ENCODE data around the gene MED1. TPM values are rescaled to one million over a fixed set of nuclear protein-coding genes. Genes with fewer than 3 reads are reported as not detected.
"Not testable (repeated sequence)": the region's sequence is repeated elsewhere in the genome, so short reads cannot be mapped to it uniquely, and the experiment has no call there.

The MED1 gene
- total RNA-seq, 1 donor: 31.1 TPM

DNA sequence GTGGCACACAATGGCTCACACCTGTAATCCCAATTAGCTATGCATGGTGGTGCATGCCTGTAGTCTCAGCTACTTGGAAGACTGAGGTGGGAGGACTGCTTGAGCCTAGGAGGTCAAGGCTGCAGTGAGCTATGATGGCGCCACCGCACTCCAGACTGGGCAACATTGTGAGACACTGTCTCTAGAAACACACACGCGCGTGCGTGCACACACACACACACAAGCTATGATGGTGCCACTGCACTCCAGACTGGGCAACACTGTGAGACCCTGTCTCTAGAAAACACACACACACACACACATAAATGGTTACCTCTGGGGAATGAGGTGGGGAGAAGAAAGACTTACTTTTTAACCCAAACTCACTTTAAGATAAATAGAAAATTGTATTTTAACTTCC lies 66.0 kb downstream of the MED1 start:
- H3K4me3 ChIP-seq (ENCODE audit: low read depth, low read length): no peak overlapping the region
- no peak for DNase-seq (ENCODE audit: low read depth)
- TF ChIP-seq, protein P1, sequence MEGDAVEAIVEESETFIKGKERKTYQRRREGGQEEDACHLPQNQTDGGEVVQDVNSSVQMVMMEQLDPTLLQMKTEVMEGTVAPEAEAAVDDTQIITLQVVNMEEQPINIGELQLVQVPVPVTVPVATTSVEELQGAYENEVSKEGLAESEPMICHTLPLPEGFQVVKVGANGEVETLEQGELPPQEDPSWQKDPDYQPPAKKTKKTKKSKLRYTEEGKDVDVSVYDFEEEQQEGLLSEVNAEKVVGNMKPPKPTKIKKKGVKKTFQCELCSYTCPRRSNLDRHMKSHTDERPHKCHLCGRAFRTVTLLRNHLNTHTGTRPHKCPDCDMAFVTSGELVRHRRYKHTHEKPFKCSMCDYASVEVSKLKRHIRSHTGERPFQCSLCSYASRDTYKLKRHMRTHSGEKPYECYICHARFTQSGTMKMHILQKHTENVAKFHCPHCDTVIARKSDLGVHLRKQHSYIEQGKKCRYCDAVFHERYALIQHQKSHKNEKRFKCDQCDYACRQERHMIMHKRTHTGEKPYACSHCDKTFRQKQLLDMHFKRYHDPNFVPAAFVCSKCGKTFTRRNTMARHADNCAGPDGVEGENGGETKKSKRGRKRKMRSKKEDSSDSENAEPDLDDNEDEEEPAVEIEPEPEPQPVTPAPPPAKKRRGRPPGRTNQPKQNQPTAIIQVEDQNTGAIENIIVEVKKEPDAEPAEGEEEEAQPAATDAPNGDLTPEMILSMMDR (IDR thresholded peaks at IDR 0.05; ENCODE audit: insufficient read depth, low read depth, low read length): no peak

DNA sequence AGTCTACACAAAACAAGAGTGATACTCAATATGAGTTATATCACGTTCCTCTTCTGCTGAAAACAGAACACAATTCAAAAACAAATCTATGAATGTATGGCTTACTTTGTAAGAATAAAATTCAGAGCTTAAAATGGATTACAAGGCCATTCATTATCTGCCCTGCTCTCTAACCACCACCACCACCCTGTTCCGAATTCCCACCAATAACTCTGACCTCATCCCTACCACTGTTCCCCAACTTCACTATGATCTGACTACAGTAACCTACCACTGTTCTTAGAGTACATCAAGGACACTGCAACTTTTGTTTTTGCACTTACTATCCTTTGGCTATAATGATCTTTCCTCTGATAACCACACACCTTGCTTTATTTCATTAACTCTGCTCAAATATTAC lies 70.9 kb downstream of the MED1 start:
- no peak overlapping the region for H3K4me3 ChIP-seq (ENCODE audit: low read depth, low read length)
- TF ChIP-seq, protein P1 (IDR thresholded peaks at IDR 0.05; ENCODE audit: insufficient read depth, low read depth, low read length): no peak

DNA sequence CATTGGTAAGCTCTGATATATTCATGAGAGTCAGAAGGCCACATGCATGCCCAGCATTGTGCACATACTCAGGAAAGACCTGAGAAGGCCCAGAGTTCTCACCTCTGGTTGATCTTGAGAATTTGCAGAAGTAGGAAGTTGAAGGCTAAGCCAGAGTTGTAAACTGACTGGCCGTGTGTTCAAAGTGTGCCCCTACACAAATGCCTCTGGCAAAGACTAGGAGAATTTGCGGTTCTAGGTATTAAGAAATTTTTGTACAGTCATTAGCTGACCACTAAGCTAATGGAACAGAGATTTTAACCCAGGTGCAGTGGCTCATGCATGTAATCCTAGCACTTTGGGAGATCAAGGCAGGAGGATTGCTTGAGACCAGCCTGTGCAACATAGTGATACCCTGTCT lies 74.6 kb downstream of the MED1 start:
- TF ChIP-seq, protein P1 (IDR thresholded peaks at IDR 0.05; ENCODE audit: insufficient read depth, low read depth, low read length): no peak
- DNase-seq (ENCODE audit: low read depth): peak; percentile 30
- H3K4me3 ChIP-seq (ENCODE audit: low read depth, low read length): no peak overlapping the region

More for the DNA sequence above, 70.9 kb downstream of the MED1 start:
- no peak for DNase-seq (ENCODE audit: low read depth)

DNA sequence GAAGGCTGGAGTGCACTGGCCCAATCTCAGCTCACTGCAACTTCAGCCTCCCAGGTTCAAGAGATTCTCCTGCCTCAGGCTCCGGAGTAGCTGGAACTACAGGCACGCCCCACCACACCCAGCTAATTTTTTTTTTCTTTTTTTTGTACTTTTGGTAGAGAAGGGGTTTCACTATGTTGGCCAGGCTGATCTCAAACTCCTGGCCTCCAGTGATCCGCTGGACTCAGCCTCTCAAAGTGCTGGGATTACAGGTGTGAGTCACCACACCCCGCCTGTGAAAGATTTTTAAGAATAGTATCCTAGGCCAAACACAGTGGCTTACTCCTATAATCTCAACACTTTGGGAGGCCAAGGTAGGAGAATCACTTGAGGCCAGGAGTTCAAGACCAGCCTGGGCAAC lies 83.3 kb downstream of the MED1 start:
- H3K4me3 ChIP-seq (ENCODE audit: low read depth, low read length): not testable (repeated sequence)

DNA sequence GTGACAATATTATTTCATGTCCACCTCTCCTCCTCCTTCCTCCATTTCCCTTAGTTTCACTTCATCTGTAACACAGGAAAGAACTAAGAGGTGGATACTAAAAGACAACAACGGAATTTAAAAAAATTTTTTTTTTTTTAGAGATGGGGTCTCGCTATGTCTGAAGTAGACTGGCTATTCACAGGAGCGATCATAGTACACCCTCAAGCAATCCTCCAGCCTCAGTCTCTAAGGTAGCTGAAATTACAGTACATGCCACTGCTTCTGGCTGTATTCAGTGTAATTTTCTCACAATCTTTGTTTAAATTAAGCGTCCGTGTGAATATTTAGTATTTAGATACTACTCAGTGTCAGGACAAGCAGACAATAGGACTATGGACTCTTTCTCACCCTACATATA lies 85.2 kb downstream of the MED1 start:
- no peak overlapping the region for H3K4me3 ChIP-seq (ENCODE audit: low read depth, low read length)
- TF ChIP-seq, protein P1 (IDR thresholded peaks at IDR 0.05; ENCODE audit: insufficient read depth, low read depth, low read length): no peak

More for the DNA sequence above, 83.3 kb downstream of the MED1 start:
- DNase-seq (ENCODE audit: low read depth): not testable (repeated sequence)

DNA sequence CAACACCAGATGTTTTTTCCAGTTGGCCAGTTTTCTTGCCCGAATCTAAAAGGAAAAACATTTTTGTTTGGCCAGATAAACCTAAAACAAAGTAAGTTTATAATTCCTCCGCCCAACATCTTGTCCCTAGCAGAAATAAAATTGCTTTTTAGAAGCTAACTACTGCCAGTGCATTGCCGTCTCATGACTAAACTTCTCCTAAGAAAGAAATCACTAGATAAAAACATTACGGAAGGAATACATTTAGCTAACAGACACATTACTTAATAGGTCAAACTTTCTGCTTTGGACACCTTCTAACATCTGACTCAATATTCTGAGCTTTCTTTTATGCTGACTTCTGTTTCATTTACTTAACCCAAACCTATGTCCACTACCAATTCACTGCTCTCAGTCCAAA lies 85.8 kb downstream of the MED1 start:
- H3K4me3 ChIP-seq (ENCODE audit: low read depth, low read length): no peak overlapping the region
- DNase-seq (ENCODE audit: low read depth): peak; percentile 78
- TF ChIP-seq, protein P1 (IDR thresholded peaks at IDR 0.05; ENCODE audit: insufficient read depth, low read depth, low read length): no peak

More for the DNA sequence above, 85.2 kb downstream of the MED1 start:
- no peak for DNase-seq (ENCODE audit: low read depth)

DNA sequence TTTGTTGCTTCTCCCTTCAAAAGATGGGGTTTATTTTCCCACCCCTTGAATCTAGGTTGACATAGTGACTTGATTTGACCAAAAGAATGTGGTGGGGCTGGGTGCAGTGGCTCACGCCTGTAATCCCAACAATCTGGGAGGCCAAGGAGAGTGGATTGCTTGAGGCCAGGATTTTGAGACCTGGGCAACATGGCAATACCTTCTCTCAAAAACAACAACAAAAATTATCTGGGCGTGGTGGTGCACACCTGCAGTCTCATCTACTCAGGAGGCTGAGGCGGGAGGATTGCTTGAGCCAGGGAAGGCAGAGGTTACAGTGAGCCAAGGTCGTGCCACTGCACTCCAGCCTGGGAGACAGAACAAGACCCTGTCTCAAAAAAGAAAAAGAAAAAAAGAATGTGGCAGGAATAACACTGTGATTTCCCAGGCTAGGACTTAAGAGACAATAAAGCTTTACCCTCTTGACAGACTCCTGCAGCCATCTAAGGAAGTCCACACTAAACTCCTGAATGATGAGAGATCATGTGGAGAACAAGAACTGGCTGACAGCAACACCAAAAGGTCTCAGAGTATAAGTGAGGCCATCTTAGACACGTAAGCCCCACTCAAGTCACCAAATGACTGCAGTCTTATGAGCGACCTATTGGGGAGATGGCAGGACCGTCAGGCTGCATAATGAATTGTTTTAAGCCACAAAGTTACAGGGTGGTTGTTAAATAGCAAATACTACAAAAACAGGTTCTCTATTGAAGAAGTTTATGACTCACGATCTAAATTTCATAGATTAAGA lies 86.6 kb downstream of the MED1 start:
- peak; percentile 8 for DNase-seq (ENCODE audit: low read depth)
- H3K4me3 ChIP-seq (ENCODE audit: low read depth, low read length): no peak overlapping the region
- TF ChIP-seq, protein P1 (IDR thresholded peaks at IDR 0.05; ENCODE audit: insufficient read depth, low read depth, low read length): no peak
